Uterus (tissue), 2 donors: ENCODE data around the gene RARRES1.

ENCODE experiments used
- POLR2A ChIP-seq, 2 donors: fragments of 450-650 bp; IDR thresholded peaks; one replicate each; pipeline ENCODE4 v1.6.1; 2016; ENCODE audit warnings: antibody characterized with exemption in 2 of 2, mild to moderate bottlenecking in 1 of 2, moderate library complexity in 1 of 2
- TF ChIP-seq, protein P1 (sequence below), 4 experiments: fragments of 200-600 bp in 2 of 4; fragments of 450-650 bp in 2 of 4; sonication (generic) in 2 of 4; IDR thresholded peaks; one replicate each; pipeline ENCODE4 v1.5.1; 2016 to 2019; ENCODE audit warnings: antibody characterized with exemption in 4 of 4, mild to moderate bottlenecking in 2 of 4, moderate library complexity in 1 of 4

DNA sequence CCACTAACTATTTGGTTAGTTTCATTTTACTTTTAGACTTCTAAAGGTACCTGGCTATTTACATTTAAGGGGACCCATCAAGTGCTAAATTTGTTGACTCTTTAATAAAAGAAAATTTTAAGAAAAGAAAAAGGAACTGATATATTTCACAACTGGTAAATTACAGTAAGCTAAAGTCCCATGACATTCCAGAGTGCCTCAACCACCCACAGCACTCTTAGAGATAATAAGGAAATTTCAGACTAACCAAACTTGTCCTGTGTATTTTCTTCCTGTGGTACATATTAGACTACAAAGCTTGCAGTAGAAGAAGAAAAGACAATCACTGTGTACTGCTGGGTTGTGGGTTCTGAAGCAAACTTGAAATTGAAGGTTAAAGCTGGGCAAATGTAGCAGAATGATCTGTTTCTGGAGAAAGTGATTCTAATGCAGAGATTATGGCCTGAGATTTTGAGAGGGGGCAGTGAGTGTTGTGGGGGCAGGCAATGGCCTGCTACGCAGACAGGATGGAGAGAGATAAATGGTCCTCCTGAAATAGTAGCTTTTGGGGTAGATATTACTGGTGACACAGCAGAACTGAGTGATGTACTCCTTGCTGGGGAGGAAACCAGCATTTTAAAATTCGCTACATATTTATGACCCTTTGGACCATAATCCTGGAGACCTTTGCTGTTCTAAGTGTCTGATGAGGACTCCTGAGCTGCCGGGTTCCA, 45.1 kb upstream of the RARRES1 start:
- no peak for TF ChIP-seq POLR2A (IDR thresholded peaks at IDR 0.05)
- TF ChIP-seq, protein P1, sequence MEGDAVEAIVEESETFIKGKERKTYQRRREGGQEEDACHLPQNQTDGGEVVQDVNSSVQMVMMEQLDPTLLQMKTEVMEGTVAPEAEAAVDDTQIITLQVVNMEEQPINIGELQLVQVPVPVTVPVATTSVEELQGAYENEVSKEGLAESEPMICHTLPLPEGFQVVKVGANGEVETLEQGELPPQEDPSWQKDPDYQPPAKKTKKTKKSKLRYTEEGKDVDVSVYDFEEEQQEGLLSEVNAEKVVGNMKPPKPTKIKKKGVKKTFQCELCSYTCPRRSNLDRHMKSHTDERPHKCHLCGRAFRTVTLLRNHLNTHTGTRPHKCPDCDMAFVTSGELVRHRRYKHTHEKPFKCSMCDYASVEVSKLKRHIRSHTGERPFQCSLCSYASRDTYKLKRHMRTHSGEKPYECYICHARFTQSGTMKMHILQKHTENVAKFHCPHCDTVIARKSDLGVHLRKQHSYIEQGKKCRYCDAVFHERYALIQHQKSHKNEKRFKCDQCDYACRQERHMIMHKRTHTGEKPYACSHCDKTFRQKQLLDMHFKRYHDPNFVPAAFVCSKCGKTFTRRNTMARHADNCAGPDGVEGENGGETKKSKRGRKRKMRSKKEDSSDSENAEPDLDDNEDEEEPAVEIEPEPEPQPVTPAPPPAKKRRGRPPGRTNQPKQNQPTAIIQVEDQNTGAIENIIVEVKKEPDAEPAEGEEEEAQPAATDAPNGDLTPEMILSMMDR (IDR thresholded peaks at IDR 0.05): no peak
